ENCODE data around the gene IL12A. TPM values are rescaled to one million over a fixed set of nuclear protein-coding genes. Genes with fewer than 3 reads are reported as not detected.

Gene IL12A
- total RNA-seq, 2 donors from 2014 or later, result 0.31 to 3.9 TPM

GRCh38 chr3:159994182-159994581, 5.5 kb downstream of the IL12A start:
- Histone ChIP-seq H3K9me3 (no peaks in the 10 kb centered on the region), H3K4me3 (no peak overlapping the region), H3K4me1 (peaks cover 0 to 4% of the 10 kb centered on the region in 2 donors), H3K27ac (no peak overlapping the region), H3K27me3 (no peaks in the 10 kb centered on the region), H3K36me3 (no peaks in the 10 kb centered on the region)
- no peak for DNase-seq (ENCODE audit: low spot score)
- TF ChIP-seq CTCF (IDR thresholded peaks at IDR 0.05), result no peak

GRCh38 chr3:159995091-159995490, 6.5 kb downstream of the IL12A start:
- no peak for DNase-seq (ENCODE audit: low spot score)
- Histone ChIP-seq H3K4me3 (no peak overlapping the region), H3K36me3 (no peaks in the 10 kb centered on the region), H3K27ac (no peak overlapping the region), H3K27me3 (no peaks in the 10 kb centered on the region), H3K4me1 (no peaks in the 10 kb centered on the region), H3K9me3 (no peaks in the 10 kb centered on the region)
- no peak for TF ChIP-seq CTCF (IDR thresholded peaks at IDR 0.05)

GRCh38 chr3:159996018-159996417, 7.4 kb downstream of the IL12A start:
- TF ChIP-seq CTCF (IDR thresholded peaks at IDR 0.05), result no peak
- H3K4me3 ChIP-seq, result no peak overlapping the region
- no peaks in the 10 kb centered on the region for H3K4me1 ChIP-seq
- no peaks in the 10 kb centered on the region for H3K27me3 ChIP-seq
- H3K9me3 ChIP-seq, result no peaks in the 10 kb centered on the region
- H3K36me3 ChIP-seq, result no peaks in the 10 kb centered on the region
- DNase-seq (ENCODE audit: low spot score), result no peak
- no peak overlapping the region for H3K27ac ChIP-seq

GRCh38 chr3:159996959-159997358, 8.3 kb downstream of the IL12A start:
- no peak for TF ChIP-seq CTCF (IDR thresholded peaks at IDR 0.05)
- no peaks in the 10 kb centered on the region for H3K9me3 ChIP-seq
- H3K4me3 ChIP-seq, result no peak overlapping the region
- no peak for DNase-seq (ENCODE audit: low spot score)
- no peaks in the 10 kb centered on the region for H3K4me1 ChIP-seq
- no peaks in the 10 kb centered on the region for H3K27me3 ChIP-seq
- no peaks in the 10 kb centered on the region for H3K36me3 ChIP-seq
- H3K27ac ChIP-seq, result no peak overlapping the region

GRCh38 chr3:160001148-160001760, 12.6 kb downstream of the IL12A start:
- no peak for TF ChIP-seq CTCF (IDR thresholded peaks at IDR 0.05)
- Histone ChIP-seq H3K4me1 (no peaks in the 10 kb centered on the region), H3K27ac (no peak overlapping the region), H3K4me3 (no peak overlapping the region), H3K36me3 (no peaks in the 10 kb centered on the region), H3K27me3 (no peaks in the 10 kb centered on the region), H3K9me3 (no peaks in the 10 kb centered on the region)
- no peak for DNase-seq (ENCODE audit: low spot score)
